SK-N-DZ (cell line): ENCODE results near the gene C3. TPM values are rescaled to one million over a fixed set of nuclear protein-coding genes. Genes with fewer than 3 reads are reported as not detected.
A peak's percentile ranks its signal among the peaks of the same experiment; 100 is the strongest.
"Not testable (repeated sequence)": the region's sequence is repeated elsewhere in the genome, so short reads cannot be mapped to it uniquely, and the experiment has no call there.

Experiments
- DNase-seq: peaks from one replicate; pipeline ENCODE4 v3.0.0-alpha.2; 2015; ENCODE audit warnings: low spot score
- polyA plus RNA-seq, 2 experiments: library from polyadenylated mRNA; depleted of rRNA; stranded (reverse); fragments of >200 nt; gene quantifications; 2 replicates each; pipeline ENCODE4 v1.2.3, GENCODE V29; 2014

Gene C3
- not detected in 2 replicates for polyA plus RNA-seq (2014; cell fraction: cytosol; rRNA removed)
- not detected in 2 replicates for polyA plus RNA-seq (2014; cell fraction: nucleus; rRNA removed)

GRCh38 chr19:6720369-6721137 is at the start of gene C3:
Gene C3, minus strand, starts transcription at chr19:6720650. Its CDS starts 61 bp downstream, at chr19:6720589.
- no peak for DNase-seq

- DNase-seq = no peak
Measured at GRCh38 chr19:6769006-6769619, 48.7 kb upstream of the C3 start.

DNA sequence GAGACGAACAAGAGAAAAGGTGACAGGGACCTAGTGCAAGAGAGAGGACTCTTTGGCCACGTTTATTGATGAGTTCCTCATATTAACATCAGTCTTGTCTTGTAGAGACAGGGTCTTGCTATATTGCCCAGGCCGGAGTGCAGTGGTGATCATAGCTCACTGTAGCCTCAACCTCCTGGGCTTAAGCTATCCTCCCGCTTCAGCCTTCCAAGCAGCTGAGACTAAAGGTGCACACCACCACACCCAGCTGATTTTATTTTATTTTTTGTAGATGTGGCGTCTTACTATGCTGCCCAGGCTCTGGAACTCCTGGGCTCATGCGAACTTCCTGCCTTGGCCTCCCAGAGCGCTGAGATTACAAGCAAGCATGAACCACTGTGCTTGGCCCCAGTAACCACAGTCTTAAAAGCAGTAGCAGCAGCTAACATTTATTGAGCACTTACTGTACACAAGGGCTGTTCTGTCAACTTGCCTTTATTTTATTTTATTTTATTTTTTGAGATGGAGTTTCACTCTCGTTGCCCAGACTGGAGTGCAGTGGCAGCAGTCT is 47.9 kb upstream of the C3 start:
- no peak for DNase-seq

DNA sequence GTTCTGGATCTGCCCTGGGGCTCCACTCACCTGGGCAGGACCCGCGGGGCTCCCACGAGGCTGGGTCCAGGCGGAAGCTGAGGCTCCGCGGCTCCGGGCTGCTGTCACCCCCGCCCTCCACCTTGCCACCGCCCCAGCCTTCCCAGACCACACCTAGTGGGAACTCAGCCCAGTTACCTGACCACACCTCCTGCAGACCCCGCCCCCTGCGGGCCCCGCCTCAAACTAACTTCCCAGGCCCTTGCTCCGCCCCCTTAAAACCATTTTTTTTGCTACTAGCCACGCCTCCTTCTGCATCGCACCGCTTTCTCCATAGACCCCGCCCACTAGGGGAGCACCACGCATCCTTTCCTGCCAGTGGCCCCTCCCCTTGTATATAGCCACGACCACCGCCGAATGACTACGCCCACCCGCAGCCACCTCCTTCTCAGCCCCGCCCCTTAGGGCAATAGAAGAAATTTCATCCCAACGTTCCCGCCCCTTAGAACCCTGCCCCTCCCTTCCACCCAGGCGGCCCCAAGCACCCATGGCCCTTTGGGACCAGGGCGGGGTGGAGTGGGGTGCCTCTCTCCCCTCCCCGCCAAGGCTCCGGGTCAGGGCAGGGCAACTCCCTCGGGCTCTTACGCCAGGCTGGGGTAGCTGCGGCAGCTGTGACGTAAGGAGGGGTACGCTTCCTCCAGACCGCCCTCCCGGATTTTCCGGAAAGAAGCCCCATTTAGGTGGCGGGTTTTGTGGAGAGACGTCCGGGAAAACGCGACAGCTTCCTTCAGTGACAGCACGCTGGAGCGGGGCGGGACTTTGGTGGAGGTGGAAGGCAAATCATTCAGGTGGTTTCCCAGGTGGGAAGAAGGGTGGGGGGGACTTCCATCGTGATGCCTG is 47.1 kb upstream of the C3 start, which contains the start of gene SH2D3A:
TSS of gene SH2D3A (minus strand) at position 79 of the 879 bp plus-strand sequence. CDS start 3,687 bp downstream, outside the sequence.
- DNase-seq = no peak

DNA sequence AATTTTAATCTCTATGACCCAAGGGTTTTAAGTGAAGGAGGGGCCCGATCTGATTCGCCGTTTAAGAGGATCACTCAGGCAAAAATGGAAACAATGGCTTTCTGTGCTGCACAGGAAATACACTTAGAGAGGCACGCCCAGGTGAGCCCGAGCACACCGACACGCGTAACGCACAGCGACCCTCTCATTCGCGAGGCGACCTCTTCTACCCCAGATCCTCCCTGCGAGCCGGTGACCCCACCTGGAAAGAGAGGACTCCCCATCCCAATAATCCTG is 46.6 kb upstream of the C3 start:
- DNase-seq = no peak

- DNase-seq = no peak
Measured at GRCh38 chr19:6766357-6767080, 46.1 kb upstream of the C3 start.

DNA sequence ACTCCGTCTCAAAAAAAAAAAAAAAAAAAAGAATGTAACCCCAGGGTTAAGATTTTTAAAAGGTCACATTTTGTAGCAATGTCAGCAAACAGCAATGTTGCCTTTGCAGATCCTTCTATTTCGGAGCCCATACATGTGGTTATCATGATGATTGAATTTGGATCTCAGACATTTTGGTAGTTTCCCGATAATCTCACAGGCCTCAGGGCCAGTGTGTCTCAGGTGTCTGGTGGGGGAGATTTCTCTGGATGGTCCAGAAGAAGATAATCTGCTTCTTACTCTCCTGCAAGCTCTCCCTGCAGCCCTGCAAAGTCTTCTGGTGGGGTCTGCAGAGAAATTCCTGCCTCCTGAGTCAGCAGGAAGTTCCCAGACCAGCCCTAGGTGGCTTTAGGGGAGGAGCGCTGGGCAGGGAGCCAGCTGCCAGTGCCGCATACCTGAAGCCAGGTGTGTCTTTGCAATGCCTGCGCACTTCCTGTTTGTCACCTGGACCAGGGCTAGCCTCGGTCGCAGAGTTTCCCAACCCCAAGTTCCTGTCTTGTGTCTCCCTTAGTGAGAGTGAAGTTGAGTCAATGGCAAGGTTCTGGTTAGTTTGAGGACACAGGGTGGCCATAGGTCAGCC is 45.4 kb upstream of the C3 start:
- no peak for DNase-seq

GRCh38 chr19:6762253-6762797 is 41.9 kb upstream of the C3 start:
- not testable (repeated sequence) for DNase-seq

- DNase-seq = peak; percentile 45
Measured at GRCh38 chr19:6761053-6761676, 40.7 kb upstream of the C3 start.

DNA sequence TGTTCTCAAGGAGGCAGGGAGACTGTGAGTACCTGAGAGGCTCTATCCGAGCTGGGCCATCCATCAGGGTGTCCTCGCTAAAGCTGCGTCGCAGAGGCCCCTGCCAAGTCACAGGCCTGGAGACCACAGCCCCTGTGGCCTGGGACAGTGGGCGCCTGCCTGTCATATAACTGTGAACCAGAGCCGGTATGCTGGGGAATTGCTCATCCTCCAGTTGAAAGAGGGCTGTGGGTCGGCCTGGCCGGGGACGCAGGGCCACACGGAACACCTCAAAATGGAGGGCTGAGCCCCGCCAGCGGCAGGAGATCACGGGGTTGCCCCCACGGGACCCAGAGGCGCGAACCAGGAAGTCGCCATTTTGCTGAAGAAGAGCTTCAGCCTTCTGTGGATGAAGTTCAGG is 40.2 kb upstream of the C3 start:
- DNase-seq = no peak

DNA sequence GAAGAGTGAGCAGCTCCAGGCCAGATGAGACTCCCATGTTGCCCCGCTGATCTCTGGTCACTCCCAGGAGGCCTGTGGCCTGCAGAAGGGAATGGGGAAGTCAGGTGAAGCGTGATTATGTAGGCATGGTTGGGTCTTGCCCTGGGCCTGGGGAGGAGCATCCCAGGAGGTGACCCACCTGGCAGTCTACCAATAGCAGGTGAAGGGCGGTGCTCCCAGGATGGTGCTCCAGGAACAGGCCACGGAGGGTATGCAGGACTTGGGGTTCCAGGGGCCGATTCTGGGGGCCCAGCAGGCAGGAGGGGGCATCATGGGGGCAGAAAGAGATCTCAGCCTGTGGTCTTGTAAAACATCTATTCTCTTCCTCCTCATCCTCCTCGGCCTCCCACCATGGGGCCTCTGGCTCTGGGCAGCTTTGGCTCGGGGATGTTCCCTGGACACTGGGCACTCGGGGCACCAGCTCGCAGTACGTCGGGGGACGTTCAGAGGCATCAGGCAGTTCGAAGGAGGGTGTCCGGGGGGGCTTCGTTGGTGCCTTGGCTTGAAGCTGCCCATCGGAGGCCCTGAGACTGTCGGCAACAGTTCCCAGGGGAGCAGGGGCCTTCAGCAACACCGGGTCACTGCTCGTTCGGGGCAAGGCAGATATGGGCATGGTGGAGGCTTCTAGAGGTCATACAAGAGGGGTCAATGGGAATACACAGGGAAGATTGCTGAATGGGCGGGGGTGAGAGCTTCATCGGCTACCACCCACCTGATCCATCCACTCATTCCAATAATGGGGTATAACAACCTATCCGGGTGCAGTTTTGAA is 34.4 kb upstream of the C3 start:
- no peak for DNase-seq

DNA sequence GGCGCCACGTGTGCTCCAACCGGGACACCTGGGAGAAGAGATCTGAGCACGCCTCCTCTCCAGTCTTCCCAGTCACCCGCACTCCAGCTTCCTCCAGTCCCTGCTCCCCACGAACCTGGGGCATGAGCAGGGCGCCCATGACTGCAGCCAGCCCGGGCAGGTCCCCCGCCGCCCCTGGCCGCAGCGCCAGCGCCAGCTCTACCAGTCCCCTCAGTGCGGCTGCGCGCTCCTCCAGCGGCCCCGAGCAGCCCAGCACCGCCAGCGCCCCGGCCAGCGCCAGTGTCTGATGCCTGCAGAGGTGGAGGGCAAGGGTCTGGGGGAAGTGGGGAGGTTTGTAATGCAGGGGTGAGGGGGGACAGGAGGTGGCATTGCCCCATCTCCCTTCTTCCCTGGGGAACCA is 33.7 kb upstream of the C3 start:
- no peak for DNase-seq

DNA sequence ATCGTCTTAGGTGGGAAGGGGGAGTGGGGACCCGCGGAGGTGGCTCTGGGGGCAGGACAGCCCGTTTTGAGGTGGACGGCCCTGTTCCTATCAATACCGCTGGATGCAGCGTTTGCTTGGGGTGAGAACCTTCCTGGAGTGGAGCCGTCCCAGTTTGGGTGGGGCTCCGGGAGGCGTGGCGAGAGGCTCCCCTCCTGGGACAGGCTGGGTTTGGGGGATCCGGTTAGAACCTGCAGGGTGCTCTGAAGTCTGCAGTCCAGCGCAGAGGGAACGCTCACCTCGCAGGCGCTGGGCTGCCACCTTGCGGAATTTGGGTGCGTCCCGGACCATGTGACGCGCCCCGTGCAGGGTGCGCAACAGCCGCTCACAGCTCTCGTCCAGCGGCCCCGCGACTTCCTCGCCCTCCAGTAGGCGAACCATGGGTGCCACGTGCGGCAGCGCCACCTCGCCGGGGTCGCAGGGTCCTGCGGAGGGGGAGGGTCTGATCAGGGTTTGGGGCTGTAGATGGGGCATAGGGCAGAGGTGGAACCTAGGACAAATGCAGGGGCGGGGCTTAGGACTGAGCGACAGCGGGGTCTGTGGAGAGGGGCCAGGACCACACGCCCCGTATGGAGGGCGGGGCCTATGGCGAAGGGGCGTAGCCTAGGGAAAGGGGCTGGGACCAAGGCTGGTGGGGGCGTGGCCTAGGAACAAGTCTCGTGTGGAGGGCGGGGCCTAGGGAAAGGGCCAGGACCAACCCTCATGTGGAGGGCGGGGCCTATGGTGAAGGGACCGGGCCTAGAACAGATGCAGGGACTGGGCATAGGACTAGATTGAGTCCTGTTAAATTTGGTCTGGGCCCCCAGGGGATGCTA is 33.0 kb upstream of the C3 start:
- DNase-seq = peak; percentile 47

- no peak for DNase-seq
Measured at GRCh38 chr19:6752256-6753177, 32.1 kb upstream of the C3 start.

- DNase-seq = no peak
Measured at GRCh38 chr19:6751189-6751588, 30.7 kb upstream of the C3 start.

GRCh38 chr19:6750062-6750461 is 29.6 kb upstream of the C3 start:
- no peak for DNase-seq

GRCh38 chr19:6748543-6748942 is 28.1 kb upstream of the C3 start:
- DNase-seq = not testable (repeated sequence)
